HG03469 (cell line): ENCODE data around the gene NOPCHAP1.
"Not testable (repeated sequence)": the region's sequence is repeated elsewhere in the genome, so short reads cannot be mapped to it uniquely, and the experiment has no call there.

Source experiments
- ATAC-seq: cut with Tn5 transposase; IDR thresholded peaks from one replicate; pipeline ENCODE4 v1.9.1; 2021; ENCODE audit warnings: mild to moderate bottlenecking, moderate library complexity, moderate number of reproducible peaks; ENCODE audit not compliant: unreplicated experiment

NOPCHAP1 gene

GRCh38 chr12:104986022-104986941 is at the start of gene NOPCHAP1:
Gene NOPCHAP1 (plus strand): TSS chr12:104986316. CDS start chr12:104986353, 37 bp downstream.
- ATAC-seq = peak; percentile 73

- no peak for ATAC-seq
Observed at GRCh38 chr12:104938371-104938770, 47.7 kb upstream of the NOPCHAP1 start.

DNA sequence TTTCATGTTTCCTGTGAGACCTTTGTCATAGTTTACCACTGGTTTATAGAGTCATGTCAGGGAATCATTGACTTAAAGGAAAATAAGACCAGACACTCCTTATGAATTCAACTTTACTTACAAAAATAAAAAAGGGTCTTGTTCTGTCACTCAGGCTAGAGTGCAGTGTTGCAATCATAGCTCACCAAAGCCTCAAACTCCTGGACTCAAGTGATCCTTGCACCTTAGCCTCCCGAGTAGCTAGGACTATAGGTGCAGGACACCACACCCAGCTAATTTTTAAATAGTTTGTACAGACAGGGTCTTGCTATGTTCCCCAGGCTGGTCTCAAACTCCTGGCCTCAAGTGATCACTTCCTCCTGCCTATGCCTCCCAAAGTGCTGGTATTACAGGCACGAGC is 47.0 kb upstream of the NOPCHAP1 start:
- ATAC-seq = no peak

DNA sequence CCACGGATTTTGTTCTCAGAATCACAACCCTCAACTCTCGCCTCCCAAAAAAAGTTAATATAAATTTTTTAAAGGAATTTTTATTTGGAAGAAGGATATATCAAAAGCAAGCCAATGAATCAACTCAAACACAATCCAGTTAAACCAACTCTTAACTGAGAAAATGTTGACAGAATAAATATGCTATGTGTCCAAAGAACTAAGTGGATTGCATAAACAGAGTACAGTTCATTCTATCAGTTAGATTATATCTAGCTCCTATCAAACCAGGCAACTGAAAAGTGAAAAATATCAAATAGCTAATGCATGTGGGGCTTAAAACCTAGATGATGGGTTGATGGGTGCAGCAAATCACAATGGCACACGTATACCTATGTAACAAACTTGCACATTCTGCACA is 44.7 kb upstream of the NOPCHAP1 start:
- ATAC-seq = no peak

DNA sequence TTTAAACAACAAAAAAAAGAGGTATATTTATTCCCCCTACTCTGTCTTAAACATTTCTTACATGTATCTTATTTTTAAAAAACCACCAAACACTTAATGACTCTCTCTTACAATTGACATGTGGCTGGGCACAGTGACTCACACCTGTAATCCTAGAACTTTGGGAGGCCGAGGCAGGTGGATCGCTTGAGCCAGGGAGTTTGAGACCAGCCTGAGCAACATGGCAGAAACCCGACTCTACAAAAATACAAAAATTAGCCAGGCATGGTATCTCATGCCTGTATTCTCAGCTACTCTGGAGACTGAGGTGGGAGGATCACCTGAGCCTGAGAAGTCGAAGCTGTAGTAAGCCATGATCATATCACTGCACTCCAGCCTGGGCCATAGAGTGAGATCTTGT is 44.0 kb upstream of the NOPCHAP1 start:
- no peak for ATAC-seq

DNA sequence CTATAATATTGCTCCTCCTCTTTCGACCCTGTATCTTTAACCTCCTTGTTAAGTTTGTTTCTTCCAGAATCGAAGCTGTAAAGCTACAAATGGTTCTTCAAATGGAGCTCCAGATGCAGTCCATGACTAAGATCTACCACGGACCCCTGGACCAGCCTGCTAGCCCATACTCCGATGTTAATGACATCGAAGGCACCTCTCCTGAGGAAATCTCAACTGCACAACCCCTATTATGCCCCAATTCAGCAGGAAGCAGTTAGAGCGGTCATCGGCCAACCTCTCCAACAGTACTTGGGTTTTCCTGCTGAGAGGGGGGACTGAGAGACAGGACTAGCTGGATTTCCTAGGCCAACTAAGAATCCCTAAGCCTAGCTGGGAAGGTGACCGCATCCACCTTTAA is 42.7 kb upstream of the NOPCHAP1 start:
- ATAC-seq = not testable (repeated sequence)

GRCh38 chr12:104944252-104944651 is 41.9 kb upstream of the NOPCHAP1 start:
- ATAC-seq = no peak

DNA sequence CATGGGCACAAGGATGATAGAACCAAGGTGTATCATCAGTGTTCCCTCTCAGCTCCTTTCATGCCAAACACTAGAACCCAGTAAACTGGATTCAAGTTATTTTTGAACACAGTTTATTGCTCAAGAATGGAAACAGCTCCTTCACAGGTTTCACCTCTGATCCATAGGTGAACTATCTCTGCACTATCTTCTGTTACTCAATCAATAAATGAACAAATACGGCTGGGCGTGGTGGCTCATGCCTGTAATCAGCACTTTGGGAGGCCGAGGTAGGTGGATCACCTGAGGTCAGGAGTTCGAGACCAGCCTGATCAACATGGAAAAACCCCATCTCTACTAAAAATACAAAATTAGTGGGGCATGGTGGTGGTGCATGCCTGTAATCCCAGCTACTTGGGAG is 37.4 kb upstream of the NOPCHAP1 start:
- ATAC-seq = not testable (repeated sequence)

DNA sequence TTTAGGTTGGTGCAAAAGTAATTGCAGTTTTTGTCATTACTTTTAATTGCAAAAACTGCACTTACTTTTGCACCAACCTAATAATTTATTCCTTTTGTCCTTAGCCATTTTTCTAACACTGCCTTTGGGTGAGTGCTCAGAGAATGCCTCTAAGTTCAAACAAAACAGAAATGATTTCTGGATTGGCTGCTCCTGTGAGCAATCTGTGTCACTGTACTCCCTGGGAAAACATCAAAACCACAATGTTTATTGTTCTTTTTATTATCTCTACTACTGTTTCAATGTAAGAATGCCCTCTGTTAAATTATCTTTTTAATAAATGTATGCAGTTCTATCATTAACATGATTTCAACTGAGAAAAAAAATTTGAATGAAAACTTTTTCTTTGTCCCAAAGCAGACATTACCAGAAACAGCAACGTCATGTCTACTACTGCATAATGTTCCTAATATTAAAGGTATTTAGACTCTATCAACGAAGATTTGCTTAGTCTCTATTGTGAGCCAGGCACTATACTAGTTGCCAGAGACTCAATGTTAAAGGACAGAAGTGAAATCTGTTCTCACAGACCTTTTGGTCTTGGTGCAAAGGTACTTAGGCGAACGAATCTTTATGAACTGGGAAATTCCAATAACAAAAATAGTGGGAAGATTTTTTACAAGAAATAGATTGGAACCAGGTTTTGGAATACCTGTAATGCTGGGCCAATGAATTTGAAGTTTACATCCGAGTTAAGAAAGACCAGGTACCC is 34.2 kb upstream of the NOPCHAP1 start:
- no peak for ATAC-seq

DNA sequence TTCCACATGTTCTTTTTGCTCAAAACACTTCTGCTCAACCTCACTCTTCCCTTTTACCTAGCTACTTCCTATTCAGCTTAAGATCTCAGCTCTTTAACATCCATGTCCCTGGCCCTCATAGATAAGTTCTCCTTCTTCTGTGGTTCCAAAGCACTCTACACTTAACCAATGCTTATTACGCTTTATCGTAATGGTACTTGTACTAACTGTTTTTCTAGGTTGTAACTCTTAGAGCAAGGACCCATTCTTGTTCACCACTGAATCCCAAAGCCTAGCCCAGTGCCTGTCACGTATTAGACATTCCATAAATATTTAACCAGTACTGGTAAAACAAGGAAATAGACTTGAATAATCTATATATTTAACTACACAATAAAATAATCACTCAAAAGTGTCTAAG is 33.3 kb upstream of the NOPCHAP1 start:
- no peak for ATAC-seq

DNA sequence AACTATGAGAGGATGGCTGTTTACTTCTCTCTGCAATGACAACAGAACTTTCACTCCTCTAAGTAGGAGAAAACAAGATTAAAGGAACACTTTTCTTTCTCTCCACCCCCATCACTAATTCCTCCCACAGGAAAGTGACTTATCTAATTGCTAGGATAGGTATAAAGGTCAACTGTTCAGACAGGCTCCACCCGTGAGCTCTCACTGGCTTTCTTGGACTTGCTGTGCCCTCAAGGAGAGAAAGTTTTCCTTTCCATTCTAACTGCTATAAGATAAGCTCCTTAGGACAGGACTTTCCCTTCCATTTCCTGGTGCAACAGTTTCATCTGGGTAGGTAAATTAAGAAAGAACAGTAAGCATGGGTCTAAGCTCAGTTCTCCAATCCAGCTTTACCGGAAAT is 32.8 kb upstream of the NOPCHAP1 start:
- ATAC-seq = no peak

GRCh38 chr12:104955703-104956102 is 30.4 kb upstream of the NOPCHAP1 start:
- no peak for ATAC-seq

DNA sequence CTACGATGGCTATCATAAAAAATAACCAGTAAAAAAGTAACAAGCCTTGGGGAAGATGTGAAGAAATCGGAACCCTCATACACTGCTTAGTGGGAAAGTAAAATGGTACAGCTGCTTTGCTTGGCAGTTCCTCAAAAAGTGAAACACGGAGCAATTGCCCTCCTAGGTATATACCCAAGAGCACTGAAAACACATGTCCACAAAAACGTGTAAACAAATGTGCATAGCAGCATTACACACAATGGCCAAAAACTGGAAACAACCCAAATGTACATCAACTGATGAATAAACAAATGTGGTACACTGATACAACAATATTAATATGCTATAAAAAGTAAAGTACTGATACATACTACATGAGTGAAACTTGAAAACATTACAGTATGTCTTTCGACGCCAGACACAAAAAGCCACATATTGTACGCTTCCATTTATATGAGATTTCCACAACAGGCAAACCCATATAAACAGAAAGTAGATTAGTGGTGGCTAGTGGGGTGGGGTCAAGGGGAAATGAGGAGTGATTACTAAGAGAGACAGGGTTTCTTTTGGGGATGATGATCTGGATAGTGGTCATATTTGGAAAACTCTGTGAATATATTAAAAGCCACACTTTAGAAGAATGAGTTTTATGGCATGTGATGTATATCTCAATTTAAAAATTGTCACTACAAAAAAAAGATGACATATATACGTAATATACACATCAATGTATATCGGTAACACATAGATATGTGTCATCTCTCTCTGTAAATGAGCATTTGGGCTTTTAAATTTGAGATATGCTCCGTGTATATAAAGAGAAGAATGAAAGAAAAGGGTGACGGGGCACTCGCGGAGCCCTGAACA is 29.0 kb upstream of the NOPCHAP1 start:
- ATAC-seq = no peak

DNA sequence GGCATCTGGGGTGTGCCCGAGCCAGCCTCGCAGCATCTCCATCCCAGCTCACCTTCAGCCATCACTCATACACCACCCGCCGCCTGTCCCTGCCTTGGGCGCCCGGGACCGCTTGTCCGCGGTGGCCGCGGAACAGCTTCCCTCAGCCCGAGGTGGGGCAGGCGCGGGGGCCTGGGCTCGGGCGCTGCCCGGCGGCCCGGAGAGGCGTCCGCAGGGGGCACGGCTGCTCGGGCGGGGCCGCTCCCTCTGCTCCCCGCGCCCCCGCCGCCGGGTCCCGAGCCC is 28.5 kb upstream of the NOPCHAP1 start:
- peak; percentile 19 for ATAC-seq

DNA sequence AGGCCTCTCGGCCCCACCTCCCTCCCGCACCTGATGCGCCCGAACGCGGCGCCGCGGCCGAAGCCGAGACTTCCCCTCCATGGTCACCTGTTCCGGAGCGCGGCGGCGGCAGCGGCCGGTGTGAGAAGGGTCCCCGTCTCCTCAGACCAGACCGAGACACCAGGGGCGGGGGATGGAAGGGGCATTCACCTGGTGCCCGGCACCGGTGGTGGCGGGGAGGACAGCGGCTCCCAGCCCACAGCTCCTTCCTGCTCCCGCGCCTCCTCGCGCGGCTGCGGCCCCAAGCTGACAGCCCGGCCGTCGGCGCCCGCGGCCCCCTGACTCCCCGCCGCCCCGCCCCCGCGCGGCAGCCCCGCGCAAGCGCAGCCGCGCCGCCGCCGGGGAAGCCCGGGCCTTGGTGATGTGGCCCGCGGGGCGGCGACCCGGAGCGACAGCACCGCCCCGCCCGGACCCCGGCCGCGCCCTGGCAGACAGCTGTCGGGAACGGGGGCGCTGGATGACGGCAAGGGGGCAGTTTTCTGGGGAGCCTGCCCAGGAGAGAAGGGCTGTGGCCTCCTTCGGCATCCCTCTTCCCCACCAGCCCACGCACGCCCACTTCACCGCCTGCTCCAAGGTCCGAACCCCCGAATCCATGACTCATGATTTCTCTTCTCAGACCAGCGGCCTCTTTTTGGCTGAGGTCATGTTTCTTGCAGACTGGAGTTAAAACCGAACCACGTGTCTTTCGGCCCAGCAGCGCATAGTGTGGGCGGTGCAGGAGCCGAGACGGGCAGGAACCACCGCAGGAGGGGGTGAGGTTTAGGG is 27.9 kb upstream of the NOPCHAP1 start, which contains the start of gene SLC41A2:
SLC41A2 (minus strand) TSS at position 290 of the 804 bp plus-strand sequence. CDS start 29,763 bp downstream, outside the sequence.
- peak; percentile 41 for ATAC-seq

- no peak for ATAC-seq
Observed at GRCh38 chr12:104958805-104959334, 27.2 kb upstream of the NOPCHAP1 start.

DNA sequence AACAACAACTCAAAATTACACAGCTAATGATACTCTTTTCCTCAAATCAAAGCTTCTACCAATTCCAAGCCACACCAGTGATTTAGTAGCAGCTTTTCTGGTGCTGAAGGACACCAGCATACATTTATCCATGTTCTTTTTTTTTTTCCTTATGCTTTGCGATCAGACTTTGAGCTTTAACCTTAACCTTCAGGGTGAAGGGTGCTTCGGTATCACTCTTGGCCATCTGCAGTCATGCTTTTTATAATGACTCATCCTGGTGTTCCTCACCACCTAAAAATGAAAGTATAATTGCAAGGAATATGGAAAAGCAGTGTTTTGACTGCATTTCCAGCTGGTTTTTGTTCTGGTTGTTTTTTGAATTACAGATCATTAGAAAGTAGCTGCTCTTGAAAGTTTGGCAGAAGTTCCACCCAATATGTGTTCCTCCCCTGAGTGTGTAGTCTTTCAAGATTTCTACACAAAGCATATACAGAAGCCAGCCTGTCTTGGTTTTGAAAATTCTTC is 26.7 kb upstream of the NOPCHAP1 start:
- no peak for ATAC-seq

GRCh38 chr12:104960464-104960863 is 25.7 kb upstream of the NOPCHAP1 start:
- no peak for ATAC-seq

GRCh38 chr12:104963757-104964156 is 22.4 kb upstream of the NOPCHAP1 start:
- ATAC-seq = no peak
